ENCODE data around the gene DOK6. TPM values are rescaled to one million over a fixed set of nuclear protein-coding genes. Genes with fewer than 3 reads are reported as not detected.

The DOK6 gene
- total and polyA plus RNA-seq, 8 donors: 0.15 to 1.3 (median 0.33) TPM

DNA sequence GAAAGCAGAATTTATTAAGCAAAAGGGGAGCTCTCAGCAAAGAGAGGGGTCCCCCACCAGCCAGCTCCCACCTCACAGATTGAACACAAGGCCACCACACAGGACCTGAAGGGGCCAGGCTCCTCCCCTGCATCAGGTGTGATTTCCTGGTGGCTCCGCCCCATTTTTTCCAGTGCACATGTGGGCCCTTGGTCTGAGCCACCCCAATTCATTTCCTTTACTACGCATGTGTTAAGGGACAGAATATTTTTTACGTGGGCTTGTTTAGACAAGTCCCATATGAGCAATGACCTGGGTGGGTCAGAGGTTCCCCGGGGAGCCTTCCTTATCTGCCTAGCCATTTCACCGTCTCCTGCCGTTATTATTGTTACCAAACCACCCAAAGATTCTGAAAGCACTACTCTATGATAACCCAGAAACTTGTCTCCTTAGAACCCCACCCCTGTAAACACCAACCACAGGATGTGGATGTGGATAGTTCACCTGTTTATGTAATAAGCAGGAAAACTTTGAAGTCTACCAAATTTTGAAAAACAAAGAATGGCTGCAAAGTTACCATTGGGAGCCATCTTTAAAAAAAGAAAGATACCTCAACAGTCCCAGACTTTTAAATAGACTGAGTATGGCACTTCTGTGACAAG, 355.3 kb downstream of the DOK6 start:
- Histone ChIP-seq H3K4me1 (no peaks in the 10 kb centered on the region), H3K27ac (no peak overlapping the region), H3K4me3 (no peak overlapping the region), H3K9me3 (no peaks in the 10 kb centered on the region), H3K36me3 (no peaks in the 10 kb centered on the region), H3K27me3 (no peaks in the 10 kb centered on the region)
- no peak for DNase-seq
- intact Hi-C loops (cut with DNase I): no loop called here
- 87 to 92% methylated on average over 6 of the region's 6 CpGs for WGBS, 2 donors
- TF ChIP-seq, protein P1, sequence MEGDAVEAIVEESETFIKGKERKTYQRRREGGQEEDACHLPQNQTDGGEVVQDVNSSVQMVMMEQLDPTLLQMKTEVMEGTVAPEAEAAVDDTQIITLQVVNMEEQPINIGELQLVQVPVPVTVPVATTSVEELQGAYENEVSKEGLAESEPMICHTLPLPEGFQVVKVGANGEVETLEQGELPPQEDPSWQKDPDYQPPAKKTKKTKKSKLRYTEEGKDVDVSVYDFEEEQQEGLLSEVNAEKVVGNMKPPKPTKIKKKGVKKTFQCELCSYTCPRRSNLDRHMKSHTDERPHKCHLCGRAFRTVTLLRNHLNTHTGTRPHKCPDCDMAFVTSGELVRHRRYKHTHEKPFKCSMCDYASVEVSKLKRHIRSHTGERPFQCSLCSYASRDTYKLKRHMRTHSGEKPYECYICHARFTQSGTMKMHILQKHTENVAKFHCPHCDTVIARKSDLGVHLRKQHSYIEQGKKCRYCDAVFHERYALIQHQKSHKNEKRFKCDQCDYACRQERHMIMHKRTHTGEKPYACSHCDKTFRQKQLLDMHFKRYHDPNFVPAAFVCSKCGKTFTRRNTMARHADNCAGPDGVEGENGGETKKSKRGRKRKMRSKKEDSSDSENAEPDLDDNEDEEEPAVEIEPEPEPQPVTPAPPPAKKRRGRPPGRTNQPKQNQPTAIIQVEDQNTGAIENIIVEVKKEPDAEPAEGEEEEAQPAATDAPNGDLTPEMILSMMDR (IDR thresholded peaks at IDR 0.05): no peak
- no peak for ATAC-seq
- FAIRE-seq: no peak

DNA sequence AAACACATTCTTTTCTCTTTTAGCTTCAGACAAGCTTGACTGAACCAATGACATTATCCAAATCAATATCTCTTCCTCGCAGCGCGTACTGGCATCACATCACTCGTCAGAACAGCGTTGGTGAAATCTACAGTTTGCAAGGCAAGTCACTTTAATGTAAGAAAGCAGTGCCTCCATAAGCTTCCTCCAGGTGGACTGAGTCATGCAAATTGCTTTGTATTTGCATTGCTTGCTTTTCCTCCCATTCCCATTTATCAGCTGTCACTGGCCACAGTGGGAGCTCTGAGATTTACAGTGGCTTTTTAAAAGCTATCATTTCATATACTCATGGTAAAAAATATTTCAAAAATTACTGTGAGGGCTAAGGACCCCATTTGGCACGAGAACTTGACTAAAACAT, 357.0 kb downstream of the DOK6 start:
- 65 to 67% methylated on average over 6 of the region's 6 CpGs for WGBS, 2 donors
- no peak for DNase-seq
- no peak for ATAC-seq
- H3K36me3 ChIP-seq: no peaks in the 10 kb centered on the region
- H3K27me3 ChIP-seq: no peaks in the 10 kb centered on the region
- TF ChIP-seq, protein P1 (IDR thresholded peaks at IDR 0.05): no peak
- intact Hi-C loops (cut with DNase I): no loop called here
- H3K9me3 ChIP-seq: no peaks in the 10 kb centered on the region
- FAIRE-seq: no peak
- no peaks in the 10 kb centered on the region for H3K4me1 ChIP-seq
- H3K27ac ChIP-seq: no peak overlapping the region
- H3K4me3 ChIP-seq: no peak overlapping the region

DNA sequence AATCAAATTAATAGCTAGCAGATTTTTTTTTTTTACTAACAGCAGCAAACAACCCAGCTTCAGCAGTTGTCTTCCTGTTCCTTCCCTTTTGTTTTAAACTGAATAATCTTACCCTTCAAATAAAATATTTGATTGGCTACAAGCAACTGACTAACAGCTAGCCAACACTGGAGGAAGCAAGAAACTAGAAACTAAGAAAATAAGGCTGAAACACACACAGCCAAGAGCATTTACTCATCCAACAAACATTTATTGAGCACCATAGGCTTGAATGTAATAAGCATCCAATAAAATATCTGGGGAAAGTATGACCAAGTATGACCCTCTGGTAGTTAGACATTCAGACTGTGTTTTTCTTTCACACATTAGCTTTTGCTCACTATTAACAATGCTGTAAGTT, 357.8 kb downstream of the DOK6 start:
- Histone ChIP-seq H3K27ac (no peak overlapping the region), H3K9me3 (no peaks in the 10 kb centered on the region), H3K4me1 (no peaks in the 10 kb centered on the region), H3K36me3 (no peaks in the 10 kb centered on the region), H3K4me3 (no peak overlapping the region), H3K27me3 (no peaks in the 10 kb centered on the region)
- DNase-seq (no peak), FAIRE-seq (no peak), ATAC-seq (no peak)
- intact Hi-C loops (cut with DNase I): no loop called here
- TF ChIP-seq, protein P1 (IDR thresholded peaks at IDR 0.05): no peak

DNA sequence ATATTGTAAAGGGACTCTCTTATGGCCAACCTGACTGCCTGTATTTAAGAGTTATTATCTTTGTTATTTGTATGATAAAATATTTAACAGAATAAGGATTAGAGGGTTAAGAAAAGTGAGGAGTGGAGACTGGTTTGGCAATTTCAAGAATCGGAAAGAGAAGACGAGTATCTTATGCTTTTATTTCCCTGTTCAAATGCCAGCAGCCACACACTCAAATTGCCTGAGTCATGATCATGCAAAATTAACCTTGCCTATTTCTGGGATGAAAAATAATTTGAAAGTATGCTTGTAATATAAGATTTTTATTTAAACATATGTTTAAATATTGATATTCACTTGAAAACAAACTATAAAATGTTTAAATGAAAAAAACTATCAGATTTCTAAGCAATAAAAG, 358.4 kb downstream of the DOK6 start:
- TF ChIP-seq, protein P1 (IDR thresholded peaks at IDR 0.05): no peak

DNA sequence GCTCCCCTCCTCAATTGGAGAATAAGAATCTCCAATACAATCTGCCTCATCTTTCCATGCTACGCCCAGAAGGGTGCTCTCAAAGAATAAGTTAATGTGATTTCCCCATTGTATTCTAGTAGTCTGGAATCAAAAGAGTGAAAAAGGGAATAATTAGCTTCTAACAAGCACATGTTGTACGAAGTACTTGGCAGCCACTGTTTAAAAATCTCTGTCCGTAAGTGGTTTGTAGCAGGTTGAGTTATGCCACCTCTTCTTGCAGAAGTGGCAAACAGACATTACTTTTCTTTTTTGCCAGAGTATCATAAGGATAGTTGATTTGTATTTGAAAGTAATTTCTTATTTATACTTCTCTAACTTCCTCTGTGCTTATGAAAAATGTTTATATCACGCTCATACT, 362.3 kb downstream of the DOK6 start:
- no peaks in the 10 kb centered on the region for H3K36me3 ChIP-seq
- DNase-seq (no peak), ATAC-seq (no peak), FAIRE-seq (no peak)
- H3K27me3 ChIP-seq: no peaks in the 10 kb centered on the region
- TF ChIP-seq, protein P1 (IDR thresholded peaks at IDR 0.05): no peak
- intact Hi-C loops (cut with DNase I): no loop called here
- no peaks in the 10 kb centered on the region for H3K4me1 ChIP-seq
- no peak overlapping the region for H3K27ac ChIP-seq
- no peaks in the 10 kb centered on the region for H3K9me3 ChIP-seq
- 71 to 73% methylated on average over 4 of the region's 4 CpGs for WGBS, 2 donors
- H3K4me3 ChIP-seq: no peak overlapping the region

More for the DNA sequence above, 358.4 kb downstream of the DOK6 start:
- no peaks in the 10 kb centered on the region for H3K27me3 ChIP-seq
- ATAC-seq (no peak), FAIRE-seq (no peak), DNase-seq (no peak)
- intact Hi-C loops (cut with DNase I): no loop called here
- no peaks in the 10 kb centered on the region for H3K9me3 ChIP-seq
- H3K27ac ChIP-seq: no peak overlapping the region
- H3K4me3 ChIP-seq: no peak overlapping the region
- H3K36me3 ChIP-seq: no peaks in the 10 kb centered on the region
- no peaks in the 10 kb centered on the region for H3K4me1 ChIP-seq
- 43 to 48% methylated on average over 2 of the region's 2 CpGs for WGBS, 2 donors
